ENCODE measurements around the gene VRK2. TPM values are rescaled to one million over a fixed set of nuclear protein-coding genes. Genes with fewer than 3 reads are reported as not detected.

Gene VRK2
- total RNA-seq, 1 donor from 2014 or later: 25.3 TPM

DNA sequence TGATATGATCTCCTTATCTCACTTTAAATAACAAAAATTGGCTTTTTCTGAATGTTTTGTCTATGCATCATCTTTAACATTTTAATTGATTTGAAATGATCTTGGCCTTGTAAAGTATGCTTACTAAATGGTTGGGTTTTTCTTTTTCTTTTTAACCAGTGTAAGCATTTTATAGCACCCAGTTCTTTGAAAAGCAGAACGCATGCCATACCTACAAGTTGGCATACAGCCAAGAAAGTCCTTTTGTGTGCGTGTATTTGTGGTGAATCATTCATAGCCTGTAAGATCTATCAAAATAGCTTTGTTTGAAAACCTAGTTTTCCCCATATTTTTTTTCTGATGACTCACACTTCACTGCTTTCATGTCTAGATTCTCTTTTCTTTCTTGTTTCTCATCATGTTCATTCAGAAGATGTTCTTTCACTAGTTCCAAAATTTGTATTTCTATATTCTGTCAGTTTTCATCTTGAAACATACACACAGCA lies 4.1 kb upstream of the VRK2 start:
- peak; percentile 63 for DNase-seq (ENCODE audit: low read depth)
- TF ChIP-seq, protein P1, sequence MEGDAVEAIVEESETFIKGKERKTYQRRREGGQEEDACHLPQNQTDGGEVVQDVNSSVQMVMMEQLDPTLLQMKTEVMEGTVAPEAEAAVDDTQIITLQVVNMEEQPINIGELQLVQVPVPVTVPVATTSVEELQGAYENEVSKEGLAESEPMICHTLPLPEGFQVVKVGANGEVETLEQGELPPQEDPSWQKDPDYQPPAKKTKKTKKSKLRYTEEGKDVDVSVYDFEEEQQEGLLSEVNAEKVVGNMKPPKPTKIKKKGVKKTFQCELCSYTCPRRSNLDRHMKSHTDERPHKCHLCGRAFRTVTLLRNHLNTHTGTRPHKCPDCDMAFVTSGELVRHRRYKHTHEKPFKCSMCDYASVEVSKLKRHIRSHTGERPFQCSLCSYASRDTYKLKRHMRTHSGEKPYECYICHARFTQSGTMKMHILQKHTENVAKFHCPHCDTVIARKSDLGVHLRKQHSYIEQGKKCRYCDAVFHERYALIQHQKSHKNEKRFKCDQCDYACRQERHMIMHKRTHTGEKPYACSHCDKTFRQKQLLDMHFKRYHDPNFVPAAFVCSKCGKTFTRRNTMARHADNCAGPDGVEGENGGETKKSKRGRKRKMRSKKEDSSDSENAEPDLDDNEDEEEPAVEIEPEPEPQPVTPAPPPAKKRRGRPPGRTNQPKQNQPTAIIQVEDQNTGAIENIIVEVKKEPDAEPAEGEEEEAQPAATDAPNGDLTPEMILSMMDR (conservative IDR thresholded peaks at IDR 0.05; ENCODE audit: low read depth, low read length): no peak
- H3K4me3 ChIP-seq (ENCODE audit: low read depth, low read length): no peak overlapping the region

DNA sequence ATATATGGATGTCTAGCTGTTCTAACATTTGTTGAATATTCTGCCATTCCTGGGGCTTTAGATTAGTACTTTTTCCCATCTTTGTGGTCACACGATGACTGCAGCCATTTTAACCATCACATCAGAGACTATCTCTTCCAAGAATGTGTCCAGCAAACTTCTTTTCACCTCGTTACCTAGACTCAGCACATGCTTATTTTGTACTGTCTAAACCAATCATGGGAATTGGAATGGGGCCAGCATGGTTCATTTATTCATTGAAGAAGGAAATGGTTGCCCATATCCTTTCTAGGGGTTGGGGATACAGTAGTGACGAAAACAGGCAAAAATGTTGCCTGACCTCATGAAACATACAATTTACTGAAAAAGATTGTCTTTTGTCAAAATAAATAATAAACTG lies 2.5 kb upstream of the VRK2 start:
- H3K4me3 ChIP-seq (ENCODE audit: low read depth, low read length): no peak overlapping the region
- DNase-seq (ENCODE audit: low read depth): no peak
- TF ChIP-seq, protein P1 (conservative IDR thresholded peaks at IDR 0.05; ENCODE audit: low read depth, low read length): no peak

GRCh38 chr2:58045580-58046334 lies 849 bp upstream of the VRK2 start:
- H3K4me3 ChIP-seq (ENCODE audit: low read depth, low read length): peak overlapping the region; percentile 78
- no peak for DNase-seq (ENCODE audit: low read depth)
- TF ChIP-seq, protein P1 (conservative IDR thresholded peaks at IDR 0.05; ENCODE audit: low read depth, low read length): no peak

- H3K4me3 ChIP-seq (ENCODE audit: low read depth, low read length): peak overlapping the region; percentile 78
- TF ChIP-seq, protein P1 (conservative IDR thresholded peaks at IDR 0.05; ENCODE audit: low read depth, low read length): no peak
- DNase-seq (ENCODE audit: low read depth): peak; percentile 38
Observed at GRCh38 chr2:58046335-58046584, 346 bp upstream of the VRK2 start.

DNA sequence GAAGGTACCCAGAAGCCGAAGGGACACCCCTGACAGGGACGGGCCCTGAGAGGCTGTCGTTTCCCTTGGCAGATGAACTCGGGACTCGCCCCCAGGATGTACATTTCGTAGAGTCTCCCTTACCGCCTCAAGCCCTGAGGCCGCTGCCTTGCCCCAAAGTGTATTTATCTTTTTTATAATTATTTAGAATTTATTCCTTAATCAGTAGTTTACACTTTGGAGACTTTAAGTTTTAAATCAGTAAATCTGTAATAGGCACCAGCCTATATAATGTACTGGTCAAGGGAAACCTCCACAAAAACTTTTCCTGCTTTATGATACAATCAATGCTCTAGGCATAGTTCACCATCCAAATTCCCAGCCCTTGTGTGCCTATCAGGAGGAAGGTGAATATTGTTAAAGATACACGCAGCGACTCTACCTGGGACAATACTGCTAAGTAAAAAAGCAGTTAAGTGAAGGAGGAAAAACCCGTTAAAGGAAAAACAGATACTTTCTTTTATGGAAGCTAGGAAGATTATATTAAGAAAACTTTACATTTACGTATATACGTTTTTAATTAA lies 848 bp downstream of the VRK2 start:
- TF ChIP-seq, protein P1 (conservative IDR thresholded peaks at IDR 0.05; ENCODE audit: low read depth, low read length): no peak
- no peak for DNase-seq (ENCODE audit: low read depth)
- peak overlapping the region; percentile 78 for H3K4me3 ChIP-seq (ENCODE audit: low read depth, low read length)

- no peak for DNase-seq (ENCODE audit: low read depth)
- TF ChIP-seq, protein P1 (conservative IDR thresholded peaks at IDR 0.05; ENCODE audit: low read depth, low read length): no peak
- peak overlapping the region; percentile 78 for H3K4me3 ChIP-seq (ENCODE audit: low read depth, low read length)
Observed at GRCh38 chr2:58047961-58048360, 1.4 kb downstream of the VRK2 start.

DNA sequence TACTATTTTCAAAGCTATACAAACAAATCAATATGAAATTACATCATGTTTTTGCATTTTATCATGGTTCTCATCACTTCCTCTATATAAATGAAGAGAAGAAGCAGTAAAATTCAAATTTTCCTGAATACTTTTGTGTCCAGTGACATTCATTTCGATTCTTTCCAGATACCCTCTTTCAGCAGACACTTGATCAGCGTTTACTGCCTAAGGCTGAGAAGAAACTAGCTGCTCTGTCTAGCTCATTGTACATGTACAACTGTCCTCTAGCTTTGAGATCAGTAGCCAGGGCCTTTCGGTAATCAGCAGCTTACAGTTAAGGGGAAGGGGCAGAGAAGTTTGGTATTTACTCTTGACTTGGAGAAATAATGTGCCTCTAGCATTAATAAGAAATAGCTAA lies 4.8 kb downstream of the VRK2 start:
- DNase-seq (ENCODE audit: low read depth): no peak
- TF ChIP-seq, protein P1 (conservative IDR thresholded peaks at IDR 0.05; ENCODE audit: low read depth, low read length): no peak
- H3K4me3 ChIP-seq (ENCODE audit: low read depth, low read length): no peak overlapping the region
